DOHH2 (cell line): ENCODE measurements around the gene NUTM2E.
"Not testable (repeated sequence)": the region's sequence is repeated elsewhere in the genome, so short reads cannot be mapped to it uniquely, and the experiment has no call there.

Source experiments
- H3F3A ChIP-seq: fragments of 200-600 bp; sonication (generic), shearing (Covaris generic); 2 replicates; pipeline ENCODE4 v1.6.0; 2016; ENCODE audit warnings: antibody characterized with exemption, mild to moderate bottlenecking; ENCODE audit not compliant: control insufficient read depth, insufficient read depth
- H3K27ac ChIP-seq: fragments of 200-600 bp; sonication (generic); 2 replicates; pipeline ENCODE4 v1.5.1; 2014; ENCODE audit warnings: low read depth, mild to moderate bottlenecking, low read length, moderate library complexity
- H3K27me3 ChIP-seq: fragments of 200-600 bp; sonication (generic); 2 replicates; pipeline ENCODE4 v1.6.1; 2014; ENCODE audit warnings: mild to moderate bottlenecking, low read length, mixed read lengths; ENCODE audit not compliant: control insufficient read depth
- H3K36me3 ChIP-seq: fragments of 200-600 bp; sonication (generic); 2 replicates; pipeline ENCODE4 v1.6.1; 2014; ENCODE audit warnings: mild to moderate bottlenecking, low read length, moderate library complexity, mixed read lengths; ENCODE audit not compliant: control insufficient read depth
- H3K4me1 ChIP-seq: fragments of 200-600 bp; sonication (generic); 2 replicates; pipeline ENCODE4 v1.6.1; 2014; ENCODE audit warnings: mild to moderate bottlenecking, low read length, mixed read lengths; ENCODE audit not compliant: control insufficient read depth
- H3K4me2 ChIP-seq: fragments of 200-600 bp; sonication (generic); 2 replicates; pipeline ENCODE4 v1.6.0; 2014; ENCODE audit warnings: mild to moderate bottlenecking, low read length, moderate library complexity
- H3K4me3 ChIP-seq: fragments of 200-600 bp; sonication (generic); 2 replicates; pipeline ENCODE4 v1.5.1; 2014; ENCODE audit warnings: mild to moderate bottlenecking, low read length, mixed read lengths
- H3K79me2 ChIP-seq: fragments of 200-600 bp; sonication (generic); 2 replicates; pipeline ENCODE4 v1.6.1; 2014; ENCODE audit warnings: mild to moderate bottlenecking, low read length, mixed read lengths; ENCODE audit not compliant: control insufficient read depth
- H3K9me2 ChIP-seq: fragments of 200-600 bp; sonication (generic); replicated peaks from 2 replicates; pipeline ENCODE4 v1.6.1; 2014; ENCODE audit warnings: mild to moderate bottlenecking, low read length, mixed read lengths; ENCODE audit not compliant: control insufficient read depth
- H3K9me3 ChIP-seq: fragments of 200-600 bp; sonication (generic); 2 replicates; pipeline ENCODE4 v1.6.1; 2014; ENCODE audit warnings: antibody characterized with exemption, low read length, mixed read lengths; ENCODE audit not compliant: control insufficient read depth, insufficient read depth
- H4K20me1 ChIP-seq: fragments of 200-600 bp; sonication (generic); 2 replicates; pipeline ENCODE4 v1.6.0; 2014; ENCODE audit warnings: low read depth, mild to moderate bottlenecking, antibody characterized with exemption, low read length, moderate library complexity; ENCODE audit not compliant: control insufficient read depth, insufficient read depth

The NUTM2E gene

DNA sequence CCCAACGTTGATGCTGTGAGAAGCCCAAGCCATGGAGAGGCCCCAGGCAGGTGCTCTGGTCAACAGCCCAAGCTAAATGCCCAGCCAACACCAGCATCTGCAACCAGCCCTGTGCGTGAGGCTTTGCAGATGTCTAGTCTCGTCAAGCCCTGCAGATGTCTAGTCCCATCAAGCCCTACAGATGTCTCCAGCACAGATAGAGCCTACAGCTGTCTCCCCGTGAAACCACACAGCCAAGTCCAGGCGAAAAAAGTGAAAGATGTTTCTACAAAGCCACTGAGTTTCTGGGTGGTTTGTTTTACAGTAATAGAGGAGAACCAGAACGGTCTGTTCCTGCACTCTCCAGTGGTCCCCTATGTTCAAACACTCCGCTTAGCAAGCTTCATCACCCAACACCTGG lies 41.5 kb downstream of the NUTM2E start:
- not testable (repeated sequence) for H3K27ac ChIP-seq, H3F3A ChIP-seq, H3K79me2 ChIP-seq, H3K4me3 ChIP-seq, H3K4me1 ChIP-seq, H3K36me3 ChIP-seq, H3K4me2 ChIP-seq, H3K9me3 ChIP-seq, H3K27me3 ChIP-seq, H3K9me2 ChIP-seq, H4K20me1 ChIP-seq

DNA sequence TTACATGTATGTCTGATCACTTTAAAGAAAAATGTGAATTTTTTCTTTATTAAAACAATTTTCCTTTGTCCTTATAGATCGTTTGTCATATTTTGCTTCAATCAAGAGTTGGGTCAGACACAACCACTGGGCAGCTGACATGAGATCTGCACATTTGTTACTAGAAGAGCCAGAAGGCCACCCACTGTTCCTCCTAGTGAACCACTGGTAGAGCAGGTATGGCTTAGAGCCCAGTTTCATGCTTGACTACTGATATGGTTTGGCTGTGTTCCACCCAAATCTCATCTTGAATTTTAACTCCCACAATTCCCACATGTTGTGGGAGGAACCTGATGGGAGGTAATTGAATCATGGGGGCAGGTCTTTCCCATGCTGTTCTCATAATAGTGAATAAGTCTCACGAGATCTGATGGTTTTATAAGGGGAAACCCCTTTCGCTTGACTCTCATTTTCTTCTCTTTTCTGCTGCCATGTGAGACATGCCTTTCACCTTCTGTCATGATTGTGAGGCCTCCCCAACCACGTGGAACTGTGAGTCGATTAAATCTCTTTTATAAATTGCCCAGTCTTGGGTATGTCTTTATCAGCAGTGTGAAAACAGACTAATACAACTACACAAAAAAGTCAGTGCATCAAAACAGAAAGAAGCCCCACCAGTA lies 43.0 kb downstream of the NUTM2E start:
- H3K9me3 ChIP-seq, H3K4me2 ChIP-seq, H3F3A ChIP-seq, H3K36me3 ChIP-seq, H3K27me3 ChIP-seq, H3K79me2 ChIP-seq, H3K4me3 ChIP-seq, H3K4me1 ChIP-seq, H4K20me1 ChIP-seq, H3K27ac ChIP-seq, H3K9me2 ChIP-seq: not testable (repeated sequence)

DNA sequence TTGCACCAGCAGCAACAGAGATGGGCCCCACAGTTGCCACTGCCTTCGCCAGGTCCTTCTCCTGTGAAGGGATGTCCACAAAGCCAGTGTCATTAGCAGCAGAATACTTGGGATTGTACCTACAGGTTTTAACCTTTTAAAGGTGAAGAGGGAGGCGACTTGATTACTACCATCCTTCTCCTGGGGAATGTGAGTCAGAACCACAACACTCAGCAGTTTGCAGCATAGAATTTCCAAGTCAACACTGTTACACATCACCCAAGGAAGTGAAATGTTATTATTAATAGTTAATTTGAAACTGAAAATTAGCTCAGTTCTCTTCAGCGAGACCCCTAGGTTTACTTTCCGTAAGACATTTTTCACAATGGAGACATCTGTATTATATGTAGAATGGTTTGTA lies 45.2 kb downstream of the NUTM2E start:
- H3K4me1 ChIP-seq, H3K36me3 ChIP-seq, H3K4me2 ChIP-seq, H3K9me3 ChIP-seq, H3K27me3 ChIP-seq, H3F3A ChIP-seq, H4K20me1 ChIP-seq, H3K9me2 ChIP-seq, H3K79me2 ChIP-seq, H3K4me3 ChIP-seq, H3K27ac ChIP-seq: not testable (repeated sequence)
